Tibial artery (tissue), 4 donors: Measurements from ENCODE around the gene SPRYD4.

Experiments used
- DNase-seq, 2 donors: peaks; one replicate each; pipeline ENCODE4 v3.0.0-alpha.2; 2019
- H3K27ac ChIP-seq, 2 donors: fragments of 200-600 bp; sonication (generic) in 1 of 2; 1 replicate in 1 of 2; 2 replicates in 1 of 2; pipeline ENCODE4 v1.5.1; 2018 to 2019; ENCODE audit warnings: mild to moderate bottlenecking in 1 of 2
- H3K27me3 ChIP-seq, 2 donors: fragments of 200-600 bp; sonication (generic) in 1 of 2; one replicate each; pipeline versions ENCODE4 v1.5.1 to v1.6.0; 2016 to 2019
- H3K36me3 ChIP-seq, 3 donors: fragments of 200-600 bp; sonication (generic) in 2 of 3; one replicate each; pipeline ENCODE4 v1.5.1; 2016 to 2019; ENCODE audit warnings: mild to moderate bottlenecking in 2 of 3
- H3K4me1 ChIP-seq, 4 donors: fragments of 200-600 bp; sonication (generic) in 2 of 4; 1 replicate in 3 of 4; 2 replicates in 1 of 4; pipeline ENCODE4 v1.5.1; 2016 to 2019
- H3K4me3 ChIP-seq, 2 donors: fragments of 200-600 bp; sonication (generic) in 1 of 2; 1 replicate in 1 of 2; 2 replicates in 1 of 2; pipeline ENCODE4 v1.5.1; 2018 to 2019; ENCODE audit warnings: mild to moderate bottlenecking in 2 of 2
- H3K9me3 ChIP-seq, 3 donors: fragments of 200-600 bp; sonication (generic) in 1 of 3; one replicate each; pipeline ENCODE4 v1.5.1; 2016 to 2019
- CTCF ChIP-seq, 2 experiments: fragments of 200-600 bp in 1 of 2; fragments of 450-650 bp in 1 of 2; IDR thresholded peaks; one replicate each; pipeline ENCODE4 v1.5.1; 2017 to 2019; ENCODE audit warnings: antibody characterized with exemption in 2 of 2, mild to moderate bottlenecking in 1 of 2, moderate library complexity in 1 of 2
- intact Hi-C: fragments of 100-400 bp; cut with DNase I; formaldehyde crosslinking; loops from one replicate; pipeline ENCODE4 v1.15.0; 2023; ENCODE audit warnings: low total_unique reads

Gene SPRYD4

GRCh38 chr12:56450241-56450640 is 18.1 kb upstream of the SPRYD4 start:
- Histone ChIP-seq H3K4me3 (no peak overlapping the region), H3K27ac (no peak overlapping the region), H3K4me1 (peaks cover 0 to 11% (median 2%) of the 10 kb centered on the region in 4 donors), H3K9me3 (no peaks in the 10 kb centered on the region), H3K27me3 (peaks cover 0 to 15% of the 10 kb centered on the region in 2 donors), H3K36me3 (no peaks in the 10 kb centered on the region)
- TF ChIP-seq CTCF (IDR thresholded peaks at IDR 0.05) = no peak
- intact Hi-C loops = no loop called here
- no peak for DNase-seq

GRCh38 chr12:56451147-56451546 is 17.2 kb upstream of the SPRYD4 start:
- Histone ChIP-seq H3K4me3 (no peak overlapping the region), H3K9me3 (no peaks in the 10 kb centered on the region), H3K27ac (no peak overlapping the region), H3K36me3 (no peaks in the 10 kb centered on the region), H3K4me1 (peaks cover 0 to 11% (median 2%) of the 10 kb centered on the region in 4 donors), H3K27me3 (peaks cover 0 to 15% of the 10 kb centered on the region in 2 donors)
- DNase-seq = no peak
- intact Hi-C loops = no loop called here
- TF ChIP-seq CTCF (IDR thresholded peaks at IDR 0.05) = no peak

- intact Hi-C loops = no loop called here
- Histone ChIP-seq H3K4me1 (peaks cover 0 to 4% (median 0%) of the 10 kb centered on the region in 4 donors), H3K36me3 (no peaks in the 10 kb centered on the region), H3K4me3 (no peak within 1 kb of the TSS), H3K27ac (no peak within 1 kb of the TSS), H3K27me3 (peaks cover 0 to 15% of the 10 kb centered on the region in 2 donors), H3K9me3 (no peaks in the 10 kb centered on the region)
- TF ChIP-seq CTCF (IDR thresholded peaks at IDR 0.05) = no peak
- no peak for DNase-seq
These were observed 13.8 kb upstream of the SPRYD4 start, which contains the start of gene MIP for GRCh38 chr12:56454557-56454956. Gene MIP, minus strand, starts transcription at chr12:56454657. Its CDS starts 44 bp downstream, at chr12:56454613.

- no peak for TF ChIP-seq CTCF (IDR thresholded peaks at IDR 0.05)
- intact Hi-C loops = no loop called here
- H3K27me3 ChIP-seq = peaks cover 0 to 15% of the 10 kb centered on the region in 2 donors
- H3K4me3 ChIP-seq = no peak overlapping the region
- no peaks in the 10 kb centered on the region for H3K4me1 ChIP-seq
- no peaks in the 10 kb centered on the region for H3K9me3 ChIP-seq
- no peak overlapping the region for H3K27ac ChIP-seq
- DNase-seq = no peak
- no peaks in the 10 kb centered on the region for H3K36me3 ChIP-seq
These were observed 10.6 kb upstream of the SPRYD4 start for GRCh38 chr12:56457817-56458216.

- Histone ChIP-seq H3K9me3 (no peaks in the 10 kb centered on the region), H3K27me3 (no peaks in the 10 kb centered on the region), H3K27ac (no peak overlapping the region), H3K36me3 (no peaks in the 10 kb centered on the region), H3K4me1 (no peaks in the 10 kb centered on the region), H3K4me3 (no peak overlapping the region)
- intact Hi-C loops = loop anchor here (10.0 kb wide), 1 partner anchor 267 kb away; no protein-coding TSS in a partner anchor
- no peak for TF ChIP-seq CTCF (IDR thresholded peaks at IDR 0.05)
- no peak for DNase-seq
These were observed 6.9 kb upstream of the SPRYD4 start for GRCh38 chr12:56461235-56462159.
